ENCODE data around the gene SYS1.

GRCh38 chr20:45405571-45406259, 42.8 kb downstream of the SYS1 start:
- TF ChIP-seq CTCF (IDR thresholded peaks at IDR 0.05) = no peak
- no peak for TF ChIP-seq ZFX (IDR thresholded peaks at IDR 0.05; ENCODE audit: borderline replicate concordance)

Measured in 22Rv1 (cell line).